PC-3 (cell line): ENCODE results near the gene SVOP.
"Not testable (repeated sequence)": the region's sequence is repeated elsewhere in the genome, so short reads cannot be mapped to it uniquely, and the experiment has no call there.

Source experiments
- EZH2 ChIP-seq: fragments of 300-600 bp; sonication (generic); IDR thresholded peaks from one replicate; pipeline ENCODE4 v1.6.1; 2017; ENCODE audit warnings: antibody characterized with exemption, mild to moderate bottlenecking, low read length; ENCODE audit not compliant: unreplicated experiment
- EZH2phosphoT487 ChIP-seq: fragments of 300-600 bp; sonication (generic); IDR thresholded peaks from 2 replicates; pipeline ENCODE4 v1.6.1; 2018; ENCODE audit warnings: mild to moderate bottlenecking, antibody characterized with exemption, low read length, borderline replicate concordance
- TF ChIP-seq, protein P1 (sequence below): fragments of 300-600 bp; sonication (generic); conservative IDR thresholded peaks from 2 replicates; pipeline ENCODE4 v1.5.1; 2017; ENCODE audit warnings: antibody characterized with exemption, low read depth, mild to moderate bottlenecking, low read length

GRCh38 chr12:108990103-108990502 is 30.8 kb downstream of the SVOP start:
- TF ChIP-seq, protein P1, sequence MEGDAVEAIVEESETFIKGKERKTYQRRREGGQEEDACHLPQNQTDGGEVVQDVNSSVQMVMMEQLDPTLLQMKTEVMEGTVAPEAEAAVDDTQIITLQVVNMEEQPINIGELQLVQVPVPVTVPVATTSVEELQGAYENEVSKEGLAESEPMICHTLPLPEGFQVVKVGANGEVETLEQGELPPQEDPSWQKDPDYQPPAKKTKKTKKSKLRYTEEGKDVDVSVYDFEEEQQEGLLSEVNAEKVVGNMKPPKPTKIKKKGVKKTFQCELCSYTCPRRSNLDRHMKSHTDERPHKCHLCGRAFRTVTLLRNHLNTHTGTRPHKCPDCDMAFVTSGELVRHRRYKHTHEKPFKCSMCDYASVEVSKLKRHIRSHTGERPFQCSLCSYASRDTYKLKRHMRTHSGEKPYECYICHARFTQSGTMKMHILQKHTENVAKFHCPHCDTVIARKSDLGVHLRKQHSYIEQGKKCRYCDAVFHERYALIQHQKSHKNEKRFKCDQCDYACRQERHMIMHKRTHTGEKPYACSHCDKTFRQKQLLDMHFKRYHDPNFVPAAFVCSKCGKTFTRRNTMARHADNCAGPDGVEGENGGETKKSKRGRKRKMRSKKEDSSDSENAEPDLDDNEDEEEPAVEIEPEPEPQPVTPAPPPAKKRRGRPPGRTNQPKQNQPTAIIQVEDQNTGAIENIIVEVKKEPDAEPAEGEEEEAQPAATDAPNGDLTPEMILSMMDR = not testable (repeated sequence)
- TF ChIP-seq EZH2phosphoT487, EZH2: not testable (repeated sequence)
